Fibroblast of lung (primary cell): ENCODE measurements around the gene TMEM175. TPM values are rescaled to one million over a fixed set of nuclear protein-coding genes. Genes with fewer than 3 reads are reported as not detected.
"Not testable (repeated sequence)": the region's sequence is repeated elsewhere in the genome, so short reads cannot be mapped to it uniquely, and the experiment has no call there.

Experiments used
- DNase-seq, 2 donors: peaks; one replicate each; pipeline versions ENCODE4 v3.0.0 to v3.0.0-alpha.2; 2010; ENCODE audit warnings: low read depth in 2 of 2
- H2AFZ ChIP-seq: 2 replicates; pipeline ENCODE4 v1.5.1; 2012; ENCODE audit warnings: low read length, control low read depth, inconsistent platforms
- H3K27ac ChIP-seq: 2 replicates; pipeline ENCODE4 v1.5.1; 2011; ENCODE audit warnings: low read length, control low read depth; ENCODE audit not compliant: insufficient read depth
- H3K27me3 ChIP-seq: 2 replicates; pipeline ENCODE4 v1.5.1; 2011; ENCODE audit warnings: mild to moderate bottlenecking, low read length; ENCODE audit not compliant: control insufficient read depth, insufficient read depth
- H3K36me3 ChIP-seq: 2 replicates; pipeline ENCODE4 v1.5.1; 2011; ENCODE audit warnings: low read length; ENCODE audit not compliant: control insufficient read depth, insufficient read depth
- H3K4me1 ChIP-seq: 2 replicates; pipeline ENCODE4 v1.5.1; 2011; ENCODE audit warnings: low read length; ENCODE audit not compliant: control insufficient read depth, insufficient read depth; ENCODE audit errors: extremely low read depth
- H3K4me2 ChIP-seq: 2 replicates; pipeline ENCODE4 v1.5.1; 2011; ENCODE audit warnings: low read length, control low read depth; ENCODE audit not compliant: insufficient read depth; ENCODE audit errors: extremely low read depth
- H3K4me3 ChIP-seq, 4 experiments: fragments of 200-600 bp in 1 of 4; sonication (generic) in 1 of 4; replicated peaks in 1 of 4; 2 replicates each; pipeline ENCODE4 v1.5.1; 2011 to 2016; ENCODE audit warnings: low read length in 4 of 4, low read depth in 3 of 4, mild to moderate bottlenecking in 3 of 4, control low read depth in 2 of 4, inconsistent platforms in 1 of 4, mixed read lengths in 1 of 4; ENCODE audit not compliant: insufficient read depth in 1 of 4; ENCODE audit errors: control extremely low read depth in 1 of 4
- H3K79me2 ChIP-seq: 2 replicates; pipeline ENCODE4 v1.5.1; 2012; ENCODE audit warnings: mild to moderate bottlenecking, low read length, inconsistent platforms; ENCODE audit not compliant: control insufficient read depth, insufficient read depth
- H3K9ac ChIP-seq: 2 replicates; pipeline ENCODE4 v1.5.1; 2011; ENCODE audit warnings: mild to moderate bottlenecking, low read length, control low read depth; ENCODE audit not compliant: insufficient read depth
- H3K9me3 ChIP-seq: 2 replicates; pipeline ENCODE4 v1.5.1; 2012; ENCODE audit warnings: low read depth, low read length; ENCODE audit not compliant: control insufficient read depth, insufficient read depth
- H4K20me1 ChIP-seq: 2 replicates; pipeline ENCODE4 v1.5.1; 2011; ENCODE audit warnings: low read length; ENCODE audit not compliant: control insufficient read depth, insufficient read depth; ENCODE audit errors: extremely low read depth
- EZH2 ChIP-seq: IDR thresholded peaks from 2 replicates; pipeline ENCODE4 v1.5.1; 2012; ENCODE audit warnings: low read length, control low read depth, mild to moderate bottlenecking; ENCODE audit errors: missing control alignments
- polyA plus RNA-seq, 2 donors: library from polyadenylated mRNA; depleted of rRNA in 1 of 2; stranded (reverse) in 1 of 2; unstranded in 1 of 2; fragments of >200 nt; gene quantifications; 2 replicates each; pipeline ENCODE4 v1.2.1, GENCODE V29; 2011 to 2012; ENCODE audit warnings: missing spikeins in 1 of 2
- total RNA-seq: library from RNA; depleted of rRNA; stranded (reverse); fragments of >200 nt; gene quantifications from 2 replicates; pipeline ENCODE4 v1.2.1, GENCODE V29; 2014
- TF ChIP-seq, protein P1 (sequence below), 2 donors: IDR thresholded peaks in 1 of 2; conservative IDR thresholded peaks in 1 of 2; 1 replicate in 1 of 2; 2 replicates in 1 of 2; pipeline ENCODE4 v1.5.1; 2011 to 2012; ENCODE audit warnings: low read length in 2 of 2, control low read depth in 1 of 2, inconsistent platforms in 1 of 2, low read depth in 1 of 2, mild to moderate bottlenecking in 1 of 2

TMEM175 gene
- total and polyA plus RNA-seq, 2 donors (not counting 1 experiment from before 2014, with no cell fraction given), result 16.3 to 23.9 TPM

GRCh38 chr4:973431-974397 is 41.5 kb downstream of the TMEM175 start, which contains the start of gene DGKQ:
Gene DGKQ, minus strand, starts transcription at chr4:973569. Its CDS starts 87 bp downstream, at chr4:973482.
- H3K9me3 ChIP-seq, result no peaks in the 10 kb centered on the region
- H2AFZ ChIP-seq, result peak within 1 kb of the TSS; percentile 68
- H3K4me2 ChIP-seq, result peak within 1 kb of the TSS; percentile 94
- H3K79me2 ChIP-seq, result no peaks in the 10 kb centered on the region
- H3K27me3 ChIP-seq, result no peaks in the 10 kb centered on the region
- H3K9ac ChIP-seq, result peak within 1 kb of the TSS; percentile 58
- H3K4me3 ChIP-seq, result peak within 1 kb of the TSS; percentile 53 to 80 (median 71)
- H3K27ac ChIP-seq, result no peak within 1 kb of the TSS
- peak; percentile 68 to 82 for DNase-seq
- H4K20me1 ChIP-seq, result no peaks in the 10 kb centered on the region
- no peaks in the 10 kb centered on the region for H3K36me3 ChIP-seq
- peaks cover 4% of the 10 kb centered on the region for H3K4me1 ChIP-seq
- TF ChIP-seq EZH2, result no peak
- TF ChIP-seq, protein P1, sequence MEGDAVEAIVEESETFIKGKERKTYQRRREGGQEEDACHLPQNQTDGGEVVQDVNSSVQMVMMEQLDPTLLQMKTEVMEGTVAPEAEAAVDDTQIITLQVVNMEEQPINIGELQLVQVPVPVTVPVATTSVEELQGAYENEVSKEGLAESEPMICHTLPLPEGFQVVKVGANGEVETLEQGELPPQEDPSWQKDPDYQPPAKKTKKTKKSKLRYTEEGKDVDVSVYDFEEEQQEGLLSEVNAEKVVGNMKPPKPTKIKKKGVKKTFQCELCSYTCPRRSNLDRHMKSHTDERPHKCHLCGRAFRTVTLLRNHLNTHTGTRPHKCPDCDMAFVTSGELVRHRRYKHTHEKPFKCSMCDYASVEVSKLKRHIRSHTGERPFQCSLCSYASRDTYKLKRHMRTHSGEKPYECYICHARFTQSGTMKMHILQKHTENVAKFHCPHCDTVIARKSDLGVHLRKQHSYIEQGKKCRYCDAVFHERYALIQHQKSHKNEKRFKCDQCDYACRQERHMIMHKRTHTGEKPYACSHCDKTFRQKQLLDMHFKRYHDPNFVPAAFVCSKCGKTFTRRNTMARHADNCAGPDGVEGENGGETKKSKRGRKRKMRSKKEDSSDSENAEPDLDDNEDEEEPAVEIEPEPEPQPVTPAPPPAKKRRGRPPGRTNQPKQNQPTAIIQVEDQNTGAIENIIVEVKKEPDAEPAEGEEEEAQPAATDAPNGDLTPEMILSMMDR (conservative IDR thresholded peaks at IDR 0.05 in 1 of 2, IDR thresholded peaks at IDR 0.05 in 1 of 2; ENCODE audit: low read depth in 1 of 2, low read length in 2 of 2), result no peak

- Histone ChIP-seq H3K27me3 (no peaks in the 10 kb centered on the region), H3K9ac (no peak overlapping the region), H4K20me1 (no peaks in the 10 kb centered on the region), H3K4me2 (no peak overlapping the region), H2AFZ (no peak overlapping the region), H3K27ac (no peak overlapping the region), H3K4me1 (peaks cover 4% of the 10 kb centered on the region), H3K9me3 (no peaks in the 10 kb centered on the region), H3K36me3 (no peaks in the 10 kb centered on the region), H3K4me3 (no peak overlapping the region), H3K79me2 (no peaks in the 10 kb centered on the region)
- TF ChIP-seq, protein P1 (conservative IDR thresholded peaks at IDR 0.05 in 1 of 2, IDR thresholded peaks at IDR 0.05 in 1 of 2; ENCODE audit: low read depth in 1 of 2, low read length in 2 of 2), result no peak
- no peak for TF ChIP-seq EZH2
- no peak for DNase-seq
Observed at GRCh38 chr4:974668-975067, 42.4 kb downstream of the TMEM175 start.

DNA sequence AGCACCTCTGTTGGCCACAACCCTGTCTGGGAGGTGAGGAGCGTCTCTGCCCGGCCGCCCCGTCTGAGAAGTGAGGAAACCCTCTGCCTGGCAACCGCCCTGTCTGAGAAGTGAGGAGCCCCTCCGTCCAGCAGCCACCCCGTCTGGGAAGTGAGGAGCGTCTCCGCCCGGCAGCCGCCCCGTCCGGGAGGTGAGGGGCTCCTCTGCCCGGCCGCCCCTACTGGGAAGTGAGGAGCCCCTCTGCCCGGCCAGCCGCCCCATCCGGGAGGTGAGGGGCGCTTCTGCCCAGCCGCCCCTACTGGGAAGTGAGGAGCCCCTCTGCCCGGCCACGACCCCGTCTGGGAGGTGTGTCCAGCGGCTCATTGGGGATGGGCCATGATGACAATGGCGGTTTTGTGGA is 43.8 kb downstream of the TMEM175 start:
- not testable (repeated sequence) for H3K36me3 ChIP-seq, H2AFZ ChIP-seq, H3K4me2 ChIP-seq, H3K9ac ChIP-seq, H3K27me3 ChIP-seq, H3K9me3 ChIP-seq, H4K20me1 ChIP-seq, H3K79me2 ChIP-seq, H3K4me1 ChIP-seq, H3K27ac ChIP-seq, DNase-seq, H3K4me3 ChIP-seq
